MCF 10A (cell line): Measurements from ENCODE around the gene BASP1. TPM values are rescaled to one million over a fixed set of nuclear protein-coding genes. Genes with fewer than 3 reads are reported as not detected.

Experiments
- Bru-seq: library from RNA; stranded (reverse); fragments of 400-500 nt; gene quantifications from one replicate; lab custom pipeline; 2021; lab: Mats Ljungman, UMichigan
- BruChase-seq, 2 experiments: library from RNA; stranded (reverse); fragments of 400-500 nt; gene quantifications; one replicate each; lab custom pipeline; 2021; lab: Mats Ljungman, UMichigan
- BruUV-seq: library from RNA; stranded (reverse); fragments of 400-500 nt; replicated peaks from 2 replicates; lab custom pipeline; 2021; lab: Mats Ljungman, UMichigan
- CTCF ChIA-PET: fragments of 300-600 bp; sonication (Branson Sonifier 250); formaldehyde crosslinking; extraction: SDS; loops from one replicate; lab custom pipeline; 2021; ENCODE audit warnings: antibody characterized with exemption, inconsistent platforms; lab: Yijun Ruan, JAX
- POLR2A ChIA-PET: fragments of 300-600, 350-650 bp; sonication (Branson Sonifier 250); formaldehyde crosslinking; extraction: SDS; loops from one replicate; lab custom pipeline; 2020; ENCODE audit warnings: antibody characterized with exemption, inconsistent platforms; lab: Yijun Ruan, JAX
- DNase-seq: peaks from one replicate; pipeline ENCODE4 v3.0.0-alpha.2; 2018; ENCODE audit not compliant: unreplicated experiment
- H3K27ac Mint-ChIP-seq: one replicate; pipeline ENCODE4 v1.8.0; 2022; ENCODE audit warnings: mild to moderate bottlenecking, low read depth, mixed read lengths; ENCODE audit not compliant: unreplicated experiment
- H3K27me3 Mint-ChIP-seq: one replicate; pipeline ENCODE4 v1.8.0; 2022; ENCODE audit warnings: mixed read lengths; ENCODE audit not compliant: insufficient read depth, unreplicated experiment
- H3K36me3 Mint-ChIP-seq: one replicate; pipeline ENCODE4 v1.8.0; 2022; ENCODE audit warnings: mild to moderate bottlenecking, moderate library complexity, mixed read lengths; ENCODE audit not compliant: insufficient read depth, unreplicated experiment
- H3K4me1 Mint-ChIP-seq: one replicate; pipeline ENCODE4 v1.8.0; 2022; ENCODE audit warnings: mixed read lengths; ENCODE audit not compliant: insufficient read depth, unreplicated experiment
- H3K4me3 Mint-ChIP-seq: one replicate; pipeline ENCODE4 v1.8.0; 2022; ENCODE audit warnings: mild to moderate bottlenecking, moderate library complexity, mixed read lengths; ENCODE audit not compliant: unreplicated experiment
- H3K9me3 Mint-ChIP-seq: one replicate; pipeline ENCODE4 v1.8.0; 2022; ENCODE audit warnings: mixed read lengths; ENCODE audit not compliant: unreplicated experiment
- CTCF ChIP-seq: fragments of 200-600 bp; IDR thresholded peaks from one replicate; pipeline ENCODE4 v1.8.0; 2022; ENCODE audit warnings: antibody characterized with exemption, mild to moderate bottlenecking; ENCODE audit not compliant: unreplicated experiment
- intact Hi-C: fragments of 100-400 bp; cut with micrococcal nuclease; formaldehyde crosslinking; loops from 2 replicates; pipeline ENCODE4 v1.14.1; 2022
- long read RNA-seq: library from polyadenylated mRNA; stranded (forward); transcript quantifications from one replicate; pipeline ENCODE4 v2.0.0, GENCODE V29; 2022
- total RNA-seq: library from RNA; stranded (reverse); gene quantifications from 2 replicates; pipeline ENCODE4 v1.2.3, GENCODE V29; 2022

The BASP1 gene
- total RNA-seq (76.3 and 84.5 TPM in 2 replicates), Bru-seq, nascent RNA (percentile 81 among the genes with signal in this experiment), BruChase-seq, experiment 1, labeled RNA remaining after a 6-hour chase (percentile 73 among the genes with signal in this experiment), BruChase-seq, experiment 2, labeled RNA remaining after a 2-hour chase (percentile 71 among the genes with signal in this experiment)
- long read RNA-seq, transcript BASP1-201 (2 exons, 1,878 nt), result major isoform, 7 of 16 reads
- long read RNA-seq, partial matches to known transcripts, result 0 of 16 reads
- long read RNA-seq, other reads (novel, unspliced or antisense), result 9 of 16 reads

- Mint-ChIP-seq H3K36me3 (peaks cover 19% of the 10 kb centered on the region), H3K27me3 (no peaks in the 10 kb centered on the region), H3K4me3 (peak within 1 kb of the TSS; percentile 83), H3K27ac (peak within 1 kb of the TSS; percentile 52), H3K9me3 (no peaks in the 10 kb centered on the region), H3K4me1 (peaks cover 30% of the 10 kb centered on the region)
- BruUV-seq, result no TSS peak
- ChIA-PET CTCF (interaction anchor here (0.7 to 6.0 kb wide), 4 partner anchors 9 to 1087 kb away, joined by 3 to 111 read pairs (median 56); no protein-coding TSS in a partner anchor), POLR2A (interaction anchor here (0.8 to 1.6 kb wide), 3 partner anchors 9 to 1064 kb away, joined by 3 to 5 read pairs (median 4); no protein-coding TSS in a partner anchor)
- intact Hi-C loops, result loop anchor here (2.0 to 10.0 kb wide), 5 partner anchors 45 to 1477 kb away; no protein-coding TSS in a partner anchor
- no peak for TF ChIP-seq CTCF
- DNase-seq, result peak; percentile 72
Observed at GRCh38 chr5:17217493-17218352, at the start of gene BASP1. Gene BASP1, plus strand, starts transcription at chr5:17217631. Its CDS starts 57,586 bp downstream, at chr5:17275217.

- Mint-ChIP-seq H3K4me3 (no peak overlapping the region), H3K36me3 (no peaks in the 10 kb centered on the region), H3K27ac (no peak overlapping the region), H3K27me3 (no peaks in the 10 kb centered on the region), H3K4me1 (no peaks in the 10 kb centered on the region), H3K9me3 (no peaks in the 10 kb centered on the region)
- no peak for DNase-seq
- ChIA-PET POLR2A (no interaction called here), CTCF (interaction anchor here (0.8 kb wide), 1 partner anchor 20 kb away, joined by 4 read pairs; no protein-coding TSS in a partner anchor)
- intact Hi-C loops, result no loop called here
- TF ChIP-seq CTCF, result no peak
- BruUV-seq, result no TSS peak
Observed at GRCh38 chr5:17169507-17169906, 47.9 kb upstream of the BASP1 start.

- Mint-ChIP-seq H3K36me3 (no peaks in the 10 kb centered on the region), H3K27ac (no peak overlapping the region), H3K4me3 (no peak overlapping the region), H3K9me3 (peaks cover 5% of the 10 kb centered on the region), H3K4me1 (no peaks in the 10 kb centered on the region), H3K27me3 (no peaks in the 10 kb centered on the region)
- CTCF ChIA-PET, result interaction anchor here (1.9 to 2.9 kb wide), 2 partner anchors 17 to 40 kb away, joined by 4 to 12 read pairs; no protein-coding TSS in a partner anchor
- intact Hi-C loops, result no loop called here
- no TSS peak for BruUV-seq
- TF ChIP-seq CTCF, result no peak
- no peak for DNase-seq
- POLR2A ChIA-PET, result no interaction called here
Observed at GRCh38 chr5:17172791-17173190, 44.6 kb upstream of the BASP1 start.

GRCh38 chr5:17174965-17175364 is 42.5 kb upstream of the BASP1 start:
- Mint-ChIP-seq H3K4me3 (no peak overlapping the region), H3K4me1 (no peaks in the 10 kb centered on the region), H3K27ac (no peak overlapping the region), H3K27me3 (no peaks in the 10 kb centered on the region), H3K9me3 (peaks cover 5% of the 10 kb centered on the region), H3K36me3 (no peaks in the 10 kb centered on the region)
- no peak for DNase-seq
- ChIA-PET CTCF (interaction anchor here (1.1 kb wide), 1 partner anchor 28 kb away, joined by 3 read pairs; no protein-coding TSS in a partner anchor), POLR2A (no interaction called here)
- intact Hi-C loops, result no loop called here
- no peak for TF ChIP-seq CTCF
- BruUV-seq, result no TSS peak
